Measurements from ENCODE around the gene MED26. TPM values are rescaled to one million over a fixed set of nuclear protein-coding genes. Genes with fewer than 3 reads are reported as not detected.

The MED26 gene
- total and polyA plus RNA-seq, 9 of the 15 experiments (the other 6 are each of a cell fraction or from before 2014, with no cell fraction given): 0.71 to 15.1 (median 6.2) TPM

- no peak for TF ChIP-seq RAD21 (CRISPR knock-in tag; conservative IDR thresholded peaks at IDR 0.05 in 1 of 2, IDR thresholded peaks at IDR 0.05 in 1 of 2)
- TF ChIP-seq, protein P1, sequence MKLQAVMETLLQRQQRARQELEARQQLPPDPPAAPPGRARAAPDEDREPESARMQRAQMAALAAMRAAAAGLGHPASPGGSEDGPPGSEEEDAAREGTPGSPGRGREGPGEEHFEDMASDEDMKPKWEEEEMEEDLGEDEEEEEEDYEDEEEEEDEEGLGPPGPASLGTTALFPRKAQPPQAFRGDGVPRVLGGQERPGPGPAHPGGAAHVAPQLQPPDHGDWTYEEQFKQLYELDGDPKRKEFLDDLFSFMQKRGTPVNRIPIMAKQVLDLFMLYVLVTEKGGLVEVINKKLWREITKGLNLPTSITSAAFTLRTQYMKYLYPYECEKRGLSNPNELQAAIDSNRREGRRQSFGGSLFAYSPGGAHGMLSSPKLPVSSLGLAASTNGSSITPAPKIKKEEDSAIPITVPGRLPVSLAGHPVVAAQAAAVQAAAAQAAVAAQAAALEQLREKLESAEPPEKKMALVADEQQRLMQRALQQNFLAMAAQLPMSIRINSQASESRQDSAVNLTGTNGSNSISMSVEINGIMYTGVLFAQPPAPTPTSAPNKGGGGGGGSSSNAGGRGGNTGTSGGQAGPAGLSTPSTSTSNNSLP (IDR thresholded peaks at IDR 0.05; ENCODE audit: borderline replicate concordance, low read depth, low read length): no peak
- TF ChIP-seq, protein P2, sequence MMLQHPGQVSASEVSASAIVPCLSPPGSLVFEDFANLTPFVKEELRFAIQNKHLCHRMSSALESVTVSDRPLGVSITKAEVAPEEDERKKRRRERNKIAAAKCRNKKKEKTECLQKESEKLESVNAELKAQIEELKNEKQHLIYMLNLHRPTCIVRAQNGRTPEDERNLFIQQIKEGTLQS (IDR thresholded peaks at IDR 0.05): peak; percentile 10; the same call in 1 of the 2 replicates
- TF ChIP-seq, protein P2 (CRISPR knock-in tag; conservative IDR thresholded peaks at IDR 0.05): no peak
- peak; percentile 87 for TF ChIP-seq SPI1 (IDR thresholded peaks at IDR 0.05; ENCODE audit: borderline replicate concordance, low read depth, low read length)
- TF ChIP-seq CBFA2T2 (conservative IDR thresholded peaks at IDR 0.05): no peak
- TF ChIP-seq ZNF165 (CRISPR knock-in tag; IDR thresholded peaks at IDR 0.05; ENCODE audit: borderline replicate concordance): no peak
- TF ChIP-seq SMARCA4 (IDR thresholded peaks at IDR 0.05): no peak
- TF ChIP-seq TSC22D4 (tag; IDR thresholded peaks at IDR 0.05): no peak
- no peak for TF ChIP-seq HEY1 (CRISPR knock-in tag; IDR thresholded peaks at IDR 0.05; ENCODE audit: borderline replicate concordance)
- no peak for TF ChIP-seq CEBPB (tag; IDR thresholded peaks at IDR 0.05)
- TF ChIP-seq ZNF23 (CRISPR knock-in tag; IDR thresholded peaks at IDR 0.05): no peak
- no peak for TF ChIP-seq MTA2 (IDR thresholded peaks at IDR 0.05; ENCODE audit: low read depth)
- no peak for TF ChIP-seq DMBX1 (CRISPR knock-in tag; IDR thresholded peaks at IDR 0.05; ENCODE audit: borderline replicate concordance)
- no peak for TF ChIP-seq NFIX (CRISPR knock-in tag; IDR thresholded peaks at IDR 0.05; ENCODE audit: low read depth)
- TF ChIP-seq NCOR1 (IDR thresholded peaks at IDR 0.05): no peak
- TF ChIP-seq, protein P3, sequence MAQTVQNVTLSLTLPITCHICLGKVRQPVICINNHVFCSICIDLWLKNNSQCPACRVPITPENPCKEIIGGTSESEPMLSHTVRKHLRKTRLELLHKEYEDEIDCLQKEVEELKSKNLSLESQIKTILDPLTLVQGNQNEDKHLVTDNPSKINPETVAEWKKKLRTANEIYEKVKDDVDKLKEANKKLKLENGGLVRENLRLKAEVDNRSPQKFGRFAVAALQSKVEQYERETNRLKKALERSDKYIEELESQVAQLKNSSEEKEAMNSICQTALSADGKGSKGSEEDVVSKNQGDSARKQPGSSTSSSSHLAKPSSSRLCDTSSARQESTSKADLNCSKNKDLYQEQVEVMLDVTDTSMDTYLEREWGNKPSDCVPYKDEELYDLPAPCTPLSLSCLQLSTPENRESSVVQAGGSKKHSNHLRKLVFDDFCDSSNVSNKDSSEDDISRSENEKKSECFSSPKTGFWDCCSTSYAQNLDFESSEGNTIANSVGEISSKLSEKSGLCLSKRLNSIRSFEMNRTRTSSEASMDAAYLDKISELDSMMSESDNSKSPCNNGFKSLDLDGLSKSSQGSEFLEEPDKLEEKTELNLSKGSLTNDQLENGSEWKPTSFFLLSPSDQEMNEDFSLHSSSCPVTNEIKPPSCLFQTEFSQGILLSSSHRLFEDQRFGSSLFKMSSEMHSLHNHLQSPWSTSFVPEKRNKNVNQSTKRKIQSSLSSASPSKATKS (CRISPR knock-in tag; IDR thresholded peaks at IDR 0.05): no peak
- no peak for TF ChIP-seq RFX1 (IDR thresholded peaks at IDR 0.05)
- TF ChIP-seq TBP (optimal IDR thresholded peaks at IDR 0.05; ENCODE audit: low read depth, low read length): peak; percentile 58
- TF ChIP-seq IFI16 (CRISPR knock-in tag; IDR thresholded peaks at IDR 0.05): no peak
- no peak; the same call in 1 of the 2 replicates for TF ChIP-seq STAT5A (IDR thresholded peaks at IDR 0.05; ENCODE audit: borderline replicate concordance, low read length)
- peak; percentile 12 to 16; a peak in 1 of 4 replicates for TF ChIP-seq FOXK2 (conservative IDR thresholded peaks at IDR 0.05 in 1 of 2, IDR thresholded peaks at IDR 0.05 in 1 of 2; ENCODE audit: low read depth in 2 of 2)
- TF ChIP-seq HMG20B (CRISPR knock-in tag; IDR thresholded peaks at IDR 0.05): no peak
- TF ChIP-seq SREBF1 (IDR thresholded peaks at IDR 0.05; ENCODE audit: borderline replicate concordance, low read depth, low read length): no peak
Measured at GRCh38 chr19:16584248-16585093, 43.5 kb downstream of the MED26 start (continued).

Data from K562 (cell line).